Measurements from ENCODE around the gene CAPS.

Gene CAPS

GRCh38 chr19:5953680-5954213 is 39.7 kb downstream of the CAPS start:
- TF ChIP-seq CTCF (IDR thresholded peaks at IDR 0.05; ENCODE audit: insufficient read depth, low read depth, low read length, missing control alignments): no peak
- DNase-seq (ENCODE audit: low read depth): peak; percentile 23
- no peak overlapping the region for H3K4me3 ChIP-seq (ENCODE audit: low read length)

- H3K4me3 ChIP-seq (ENCODE audit: low read length): no peak overlapping the region
- TF ChIP-seq CTCF (IDR thresholded peaks at IDR 0.05; ENCODE audit: insufficient read depth, low read depth, low read length, missing control alignments): no peak
- no peak for DNase-seq (ENCODE audit: low read depth)
Measured at GRCh38 chr19:5954293-5954692, 40.2 kb downstream of the CAPS start.

- DNase-seq (ENCODE audit: low read depth): no peak
- TF ChIP-seq CTCF (IDR thresholded peaks at IDR 0.05; ENCODE audit: insufficient read depth, low read depth, low read length, missing control alignments): no peak
- H3K4me3 ChIP-seq (ENCODE audit: low read length): no peak overlapping the region
Measured at GRCh38 chr19:5955636-5955935, 41.5 kb downstream of the CAPS start.

- TF ChIP-seq CTCF (IDR thresholded peaks at IDR 0.05; ENCODE audit: insufficient read depth, low read depth, low read length, missing control alignments): no peak
- no peak overlapping the region for H3K4me3 ChIP-seq (ENCODE audit: low read length)
- DNase-seq (ENCODE audit: low read depth): no peak
Measured at GRCh38 chr19:5956323-5956722, 42.3 kb downstream of the CAPS start.

- no peak for DNase-seq (ENCODE audit: low read depth)
- no peak for TF ChIP-seq CTCF (IDR thresholded peaks at IDR 0.05; ENCODE audit: insufficient read depth, low read depth, low read length, missing control alignments)
- no peak overlapping the region for H3K4me3 ChIP-seq (ENCODE audit: low read length)
Measured at GRCh38 chr19:5956728-5957127, 42.7 kb downstream of the CAPS start.

- no peak overlapping the region for H3K4me3 ChIP-seq (ENCODE audit: low read length)
- peak; percentile 69 for DNase-seq (ENCODE audit: low read depth)
- TF ChIP-seq CTCF (IDR thresholded peaks at IDR 0.05; ENCODE audit: insufficient read depth, low read depth, low read length, missing control alignments): no peak
Measured at GRCh38 chr19:5957170-5957569, 43.1 kb downstream of the CAPS start.

- no peak overlapping the region for H3K4me3 ChIP-seq (ENCODE audit: low read length)
- DNase-seq (ENCODE audit: low read depth): peak; percentile 43
- no peak for TF ChIP-seq CTCF (IDR thresholded peaks at IDR 0.05; ENCODE audit: insufficient read depth, low read depth, low read length, missing control alignments)
Measured at GRCh38 chr19:5958074-5958850, 44.2 kb downstream of the CAPS start.

Data from epithelial cell of esophagus (primary cell).